GM18511 (cell line): ENCODE measurements around the gene PBX1.
"Not testable (repeated sequence)": the region's sequence is repeated elsewhere in the genome, so short reads cannot be mapped to it uniquely, and the experiment has no call there.

Experiments
- ATAC-seq: cut with Tn5 transposase; IDR thresholded peaks from one replicate; pipeline ENCODE4 v1.9.1; 2021; ENCODE audit warnings: mild to moderate bottlenecking, moderate library complexity; ENCODE audit not compliant: unreplicated experiment

The PBX1 gene

GRCh38 chr1:164588516-164589341 lies 29.7 kb downstream of the PBX1 start:
- no peak for ATAC-seq

GRCh38 chr1:164589408-164589807 lies 30.4 kb downstream of the PBX1 start:
- ATAC-seq, result no peak

DNA sequence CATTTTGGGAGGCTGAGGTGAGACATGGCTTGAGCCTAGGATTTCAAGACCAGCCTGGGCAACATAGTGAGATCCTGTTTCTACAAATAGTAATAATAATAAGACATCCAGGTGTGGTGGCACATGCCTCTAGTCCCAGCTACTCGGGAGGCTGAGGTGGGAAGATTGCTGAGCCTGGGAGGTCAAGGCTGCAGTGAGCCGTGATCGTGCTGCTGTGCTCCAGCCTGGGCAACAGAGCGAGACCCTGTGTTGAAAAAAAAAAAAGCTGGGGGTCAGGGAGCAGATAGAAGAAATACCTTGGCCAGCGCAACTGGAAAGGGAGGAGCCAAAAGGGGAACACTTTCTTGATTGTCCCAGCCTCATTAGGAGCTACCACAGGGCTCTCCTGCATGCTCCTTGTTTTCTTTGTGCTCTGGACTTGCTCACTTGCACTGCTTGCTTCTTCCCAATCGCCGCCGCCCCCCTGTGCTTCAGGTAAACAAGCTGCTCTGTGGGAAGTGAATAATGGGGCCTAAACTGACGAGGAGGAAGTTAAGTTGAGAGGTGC lies 31.1 kb downstream of the PBX1 start:
- ATAC-seq, result no peak

- ATAC-seq, result no peak
Measured at GRCh38 chr1:164590592-164590991, 31.6 kb downstream of the PBX1 start.

DNA sequence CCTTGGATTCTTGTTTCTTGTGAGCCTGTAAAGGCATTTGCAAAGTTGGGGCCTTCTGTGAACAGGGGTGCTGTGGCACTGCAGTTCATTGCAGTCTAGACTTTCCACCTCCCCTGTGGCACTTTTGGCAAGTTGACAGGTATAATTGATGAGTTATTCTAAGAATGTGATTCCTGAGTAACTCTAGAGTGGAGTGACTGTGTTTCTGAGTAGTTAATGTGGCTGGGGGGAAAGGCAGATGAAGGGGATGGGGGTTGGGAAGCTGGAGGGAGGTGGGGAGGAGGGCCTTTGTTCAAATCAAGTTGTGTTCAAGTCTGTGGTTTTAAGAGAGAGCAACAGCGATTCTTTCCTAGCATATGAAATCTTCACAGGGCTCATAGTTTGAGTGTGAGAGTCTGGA lies 32.9 kb downstream of the PBX1 start:
- ATAC-seq, result no peak

GRCh38 chr1:164592634-164593033 lies 33.6 kb downstream of the PBX1 start:
- ATAC-seq, result no peak

GRCh38 chr1:164595212-164595611 lies 36.2 kb downstream of the PBX1 start:
- no peak for ATAC-seq

- ATAC-seq, result no peak
Measured at GRCh38 chr1:164596172-164596571, 37.2 kb downstream of the PBX1 start.

DNA sequence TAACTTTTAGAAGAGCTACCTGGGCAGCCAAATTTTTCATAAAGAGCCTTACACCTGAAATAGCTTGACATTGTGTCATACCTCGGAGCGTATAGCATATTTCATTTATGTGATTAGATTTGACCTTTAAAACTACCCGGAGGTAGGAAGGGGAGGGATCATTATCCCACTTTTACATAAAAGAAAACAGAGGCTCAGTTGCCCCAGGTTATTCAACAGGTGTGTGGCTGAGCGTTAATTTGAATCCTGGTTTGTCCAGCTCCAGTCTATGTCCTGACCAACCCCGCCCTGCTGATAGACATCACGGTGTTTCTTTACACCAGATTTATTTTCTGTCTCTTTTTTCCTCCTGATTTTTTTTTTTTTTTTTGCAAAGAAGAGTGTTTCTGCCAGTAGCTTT lies 39.7 kb downstream of the PBX1 start:
- no peak for ATAC-seq

- no peak for ATAC-seq
Measured at GRCh38 chr1:164599272-164599671, 40.3 kb downstream of the PBX1 start.

GRCh38 chr1:164601399-164602100 lies 42.6 kb downstream of the PBX1 start:
- no peak for ATAC-seq

DNA sequence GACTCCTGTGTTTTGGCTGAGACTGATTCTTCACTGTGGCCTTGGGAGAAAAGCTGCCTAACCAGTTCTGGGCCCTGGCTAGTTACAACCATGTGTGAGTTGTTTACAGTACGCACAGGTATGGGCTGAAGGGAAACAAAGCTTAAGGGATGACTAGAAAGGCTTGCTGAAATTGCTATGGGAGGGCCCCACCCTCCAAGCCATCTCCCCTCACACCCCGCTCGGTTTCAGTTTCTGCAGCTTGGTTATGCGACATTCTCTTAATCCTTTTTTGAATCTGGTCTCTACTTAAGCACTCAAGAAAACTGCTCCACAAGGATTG lies 43.1 kb downstream of the PBX1 start:
- ATAC-seq, result no peak

GRCh38 chr1:164602480-164603093 lies 43.6 kb downstream of the PBX1 start:
- ATAC-seq, result no peak

DNA sequence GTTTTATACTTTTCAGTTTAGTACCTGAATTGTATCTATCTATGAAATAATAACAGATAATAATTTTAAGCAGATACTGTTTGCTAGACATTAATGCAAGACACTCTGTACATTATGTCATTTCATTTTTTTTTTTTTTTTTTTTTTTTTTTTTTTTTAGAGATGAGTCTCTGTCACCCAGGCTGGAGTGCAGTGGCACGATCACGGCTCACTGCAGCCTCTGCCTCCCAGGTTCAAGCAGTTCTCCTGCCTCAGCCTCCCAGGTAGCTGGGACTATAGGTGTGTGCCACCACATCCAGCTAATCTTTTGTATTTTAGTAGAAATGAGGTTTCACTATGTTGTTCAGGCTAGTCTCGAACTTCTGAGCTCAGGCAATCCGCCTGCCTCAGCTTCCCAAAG lies 44.8 kb downstream of the PBX1 start:
- ATAC-seq, result not testable (repeated sequence)

GRCh38 chr1:164604541-164604940 lies 45.6 kb downstream of the PBX1 start:
- ATAC-seq, result no peak

DNA sequence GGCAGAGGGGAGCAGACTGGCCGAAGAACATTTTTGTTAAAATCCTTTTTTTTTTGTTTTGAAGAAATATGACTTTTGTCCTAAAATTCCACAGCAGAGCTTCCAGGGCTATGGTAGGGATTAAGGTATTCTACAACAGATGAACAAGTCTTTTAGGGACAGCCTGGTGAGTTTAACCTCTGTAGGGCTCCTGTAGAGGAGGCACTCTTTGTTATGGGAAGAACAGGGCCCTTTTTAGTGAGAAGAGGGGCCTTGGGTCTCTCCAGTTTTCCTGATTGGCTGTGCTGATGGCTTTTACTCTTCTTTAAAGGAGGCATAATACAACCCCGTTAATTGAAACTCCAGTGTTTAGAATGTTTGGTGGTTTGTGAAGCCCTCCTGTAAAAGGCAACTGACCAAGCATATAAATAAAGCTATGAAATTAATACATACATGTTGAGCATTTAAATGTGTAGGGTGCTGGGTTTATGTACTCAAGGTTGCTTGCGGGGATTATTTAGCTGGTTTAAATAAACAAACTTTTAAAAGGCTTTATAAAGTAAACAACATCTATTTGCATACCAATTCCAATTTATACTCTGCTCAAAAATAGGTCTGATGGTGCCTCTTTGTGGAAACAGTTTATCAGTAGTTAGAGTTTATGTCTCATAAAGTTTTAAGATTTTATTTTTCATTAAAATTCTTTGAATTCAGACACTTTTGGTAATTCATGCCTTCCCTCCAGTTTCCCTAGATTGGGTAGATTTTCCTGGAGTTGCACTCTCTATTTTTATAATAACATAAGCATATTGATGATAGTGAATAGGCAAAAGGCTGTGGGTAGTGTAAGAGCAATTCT lies 46.5 kb downstream of the PBX1 start:
- ATAC-seq, result no peak

DNA sequence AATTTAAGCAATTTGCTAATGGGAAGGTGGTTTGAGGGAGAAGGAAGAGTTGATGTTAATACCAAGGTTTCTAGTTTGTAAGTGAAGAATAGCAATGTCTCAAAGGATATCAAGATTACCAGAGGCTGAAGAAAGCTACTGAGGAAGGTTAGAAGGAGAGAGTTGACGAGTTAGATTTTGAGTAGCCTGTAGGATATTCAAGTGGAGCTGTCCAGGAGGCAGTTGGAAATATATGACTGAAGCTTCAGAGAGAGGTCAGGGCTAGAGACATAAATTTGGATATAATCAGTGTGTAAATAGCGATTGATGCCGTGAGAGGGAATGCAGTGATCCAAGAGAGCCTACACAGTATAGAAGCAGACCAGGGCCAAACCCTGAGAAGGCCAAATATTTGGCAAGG lies 48.4 kb downstream of the PBX1 start:
- no peak for ATAC-seq

- no peak for ATAC-seq
Measured at GRCh38 chr1:164608651-164609057, 49.7 kb downstream of the PBX1 start.

DNA sequence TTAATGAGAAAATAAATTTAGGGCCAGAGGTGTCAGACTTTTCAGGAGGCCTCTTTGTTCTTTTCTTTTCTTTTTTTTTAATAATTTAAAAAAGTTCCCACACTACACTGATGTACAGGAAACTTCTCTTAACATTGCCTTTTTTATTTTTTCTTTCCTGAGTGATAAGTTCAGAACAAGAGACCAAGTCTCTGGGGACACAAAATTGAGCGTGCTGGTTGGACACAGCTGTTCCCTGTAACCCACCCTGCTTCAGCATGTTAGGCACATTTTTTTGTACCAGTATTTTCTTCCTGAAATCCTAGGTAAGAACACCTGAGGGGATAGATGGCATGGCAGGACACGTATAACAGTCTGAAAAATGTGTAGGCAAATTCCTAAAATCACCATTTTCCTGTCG lies 50.1 kb downstream of the PBX1 start:
- ATAC-seq, result no peak

GRCh38 chr1:164610538-164611222 lies 51.7 kb downstream of the PBX1 start:
- no peak for ATAC-seq
